H1 (cell line): ENCODE data around the gene ARPC4. TPM values are rescaled to one million over a fixed set of nuclear protein-coding genes. Genes with fewer than 3 reads are reported as not detected.

Experiments used
- CTCF ChIA-PET: fragments of 300-600 bp; sonication (Branson Sonifier 250); formaldehyde crosslinking; loops from one replicate; lab custom pipeline; 2021; ENCODE audit not compliant: partially characterized antibody; lab: Charles Lee
- POLR2A ChIA-PET: fragments of 300-600 bp; sonication (Branson Sonifier 250); formaldehyde crosslinking; loops from one replicate; lab custom pipeline; 2021; ENCODE audit warnings: inconsistent platforms; ENCODE audit not compliant: partially characterized antibody; lab: Charles Lee
- DNase-seq, 2 experiments: peaks; one replicate each; pipeline versions ENCODE4 v3.0.0 to v3.0.0-alpha.2; 2010 to 2022; ENCODE audit warnings: low spot score in 2 of 2, low read depth in 1 of 2, mixed read lengths in 1 of 2
- FAIRE-seq: peaks from 2 replicates; lab custom pipeline; 2011; peaks lifted over from hg19 to GRCh38; lab: Jason Lieb, UNC
- H2AFZ ChIP-seq: 2 replicates; pipeline ENCODE4 v1.8.1; 2012; ENCODE audit warnings: low read length, inconsistent platforms
- H2AK5ac ChIP-seq: 2 replicates; pipeline ENCODE4 v1.6.1; 2013; ENCODE audit warnings: low read depth, low read length
- H2BK120ac ChIP-seq: replicated peaks from 2 replicates; pipeline ENCODE3; 2013; ENCODE audit warnings: low read depth, low read length, inconsistent platforms
- H2BK12ac ChIP-seq: 2 replicates; pipeline ENCODE4 v1.6.1; 2013; ENCODE audit warnings: low read depth, low read length
- H2BK15ac ChIP-seq: 2 replicates; pipeline ENCODE4 v1.6.1; 2013; ENCODE audit warnings: low read length
- H2BK20ac ChIP-seq: 2 replicates; pipeline ENCODE4 v1.6.1; 2013; ENCODE audit warnings: low read length
- H2BK5ac ChIP-seq: 2 replicates; pipeline ENCODE4 v1.6.1; 2013; ENCODE audit warnings: low read depth, low read length
- H3K14ac ChIP-seq: 2 replicates; pipeline ENCODE4 v1.6.1; 2013; ENCODE audit warnings: inconsistent platforms; ENCODE audit not compliant: insufficient read length
- H3K18ac ChIP-seq: 2 replicates; pipeline ENCODE4 v1.6.1; 2013; ENCODE audit warnings: low read length; ENCODE audit errors: extremely low read depth
- H3K23ac ChIP-seq: 2 replicates; pipeline ENCODE4 v1.6.1; 2013; ENCODE audit warnings: inconsistent platforms; ENCODE audit not compliant: insufficient read length
- H3K23me2 ChIP-seq: 2 replicates; pipeline ENCODE4 v1.6.1; 2013; ENCODE audit warnings: low read depth, low read length
- H3K27ac ChIP-seq: 2 replicates; pipeline ENCODE4 v1.6.1; 2011; ENCODE audit warnings: low read depth, low read length, inconsistent platforms
- H3K27me3 ChIP-seq, 4 experiments: replicated peaks in 1 of 4; 1 replicate in 1 of 4; 2 replicates in 3 of 4; pipeline versions ENCODE4 v1.6.1 to v1.8.1; 2011 to 2013; ENCODE audit warnings: low read length in 3 of 4, mild to moderate bottlenecking in 3 of 4, inconsistent platforms in 2 of 4, mixed read lengths in 2 of 4, moderate library complexity in 1 of 4; ENCODE audit not compliant: control insufficient read depth in 3 of 4, insufficient read depth in 3 of 4; ENCODE audit errors: extremely low read depth in 1 of 4
- H3K36me3 ChIP-seq, 4 experiments: 2 replicates each; pipeline versions ENCODE4 v1.6.1 to v1.8.1; 2011 to 2013; ENCODE audit warnings: mild to moderate bottlenecking in 4 of 4, low read length in 3 of 4, moderate library complexity in 2 of 4, control low read depth in 1 of 4, inconsistent platforms in 1 of 4; ENCODE audit not compliant: insufficient read depth in 4 of 4, control insufficient read depth in 2 of 4
- H3K4ac ChIP-seq: replicated peaks from 2 replicates; pipeline ENCODE3; 2013; ENCODE audit warnings: low read length, low read depth, mixed read lengths, inconsistent platforms; ENCODE audit not compliant: insufficient read length
- H3K4me1 ChIP-seq, 4 experiments: replicated peaks in 1 of 4; 1 replicate in 1 of 4; 2 replicates in 3 of 4; pipeline versions ENCODE4 v1.6.1 to v1.8.1; 2011 to 2013; ENCODE audit warnings: low read length in 3 of 4, inconsistent platforms in 2 of 4, mixed read lengths in 1 of 4; ENCODE audit not compliant: insufficient read depth in 4 of 4, control insufficient read depth in 3 of 4
- H3K4me2 ChIP-seq, 2 experiments: 2 replicates each; pipeline versions ENCODE4 v1.6.1 to v1.8.1; 2011 to 2013; ENCODE audit warnings: low read depth in 2 of 2, low read length in 2 of 2, control low read depth in 1 of 2, inconsistent platforms in 1 of 2, mild to moderate bottlenecking in 1 of 2; ENCODE audit not compliant: insufficient read depth in 1 of 2
- H3K4me3 ChIP-seq, 4 experiments: fragments of 200-600, 300-600 bp in 1 of 4; sonication (generic), shearing (Covaris generic), sonication (Bioruptor Twin) in 1 of 4; 2 replicates each; pipeline versions ENCODE4 v1.5.1 to v1.8.1; 2011 to 2016; ENCODE audit warnings: low read length in 4 of 4, low read depth in 3 of 4, control low read depth in 2 of 4, inconsistent platforms in 2 of 4, mild to moderate bottlenecking in 2 of 4, mixed read lengths in 1 of 4, moderate library complexity in 1 of 4; ENCODE audit not compliant: insufficient read depth in 2 of 4; ENCODE audit errors: extremely low read depth in 1 of 4
- H3K56ac ChIP-seq: replicated peaks from 2 replicates; pipeline ENCODE3; 2013; ENCODE audit warnings: low read depth, mild to moderate bottlenecking, mixed read lengths, low read length, inconsistent platforms; ENCODE audit not compliant: insufficient read length
- H3K79me1 ChIP-seq: 2 replicates; pipeline ENCODE4 v1.6.1; 2013; ENCODE audit warnings: low read depth, low read length, control low read depth
- H3K79me2 ChIP-seq, 2 experiments: 2 replicates each; pipeline versions ENCODE4 v1.6.1 to v1.8.1; 2012 to 2013; ENCODE audit warnings: low read length in 2 of 2, mild to moderate bottlenecking in 2 of 2, inconsistent platforms in 1 of 2; ENCODE audit not compliant: insufficient read depth in 2 of 2, control insufficient read depth in 1 of 2
- H3K9ac ChIP-seq, 4 experiments: replicated peaks in 1 of 4; 1 replicate in 1 of 4; 2 replicates in 3 of 4; pipeline versions ENCODE4 v1.6.1 to v1.8.1; 2011 to 2013; ENCODE audit warnings: low read depth in 3 of 4, low read length in 3 of 4, control low read depth in 2 of 4, mild to moderate bottlenecking in 2 of 4, moderate library complexity in 2 of 4, inconsistent platforms in 1 of 4; ENCODE audit errors: extremely low read depth in 1 of 4
- H3K9me3 ChIP-seq, 2 experiments: 2 replicates each; pipeline versions ENCODE4 v1.6.1 to v1.8.1; 2012 to 2013; ENCODE audit warnings: mild to moderate bottlenecking in 2 of 2, moderate library complexity in 2 of 2, control low read depth in 1 of 2, inconsistent platforms in 1 of 2, low read depth in 1 of 2, low read length in 1 of 2, mixed read lengths in 1 of 2; ENCODE audit not compliant: insufficient read depth in 2 of 2
- H4K20me1 ChIP-seq, 2 experiments: replicated peaks in 1 of 2; 2 replicates each; pipeline versions ENCODE3 to v1.8.1; 2011 to 2013; ENCODE audit warnings: inconsistent platforms in 2 of 2, low read length in 2 of 2, mild to moderate bottlenecking in 1 of 2; ENCODE audit not compliant: insufficient read depth in 2 of 2, control insufficient read depth in 1 of 2
- H4K5ac ChIP-seq: 2 replicates; pipeline ENCODE4 v1.6.1; 2013; ENCODE audit warnings: low read length, low read depth, mixed read lengths, inconsistent platforms; ENCODE audit not compliant: insufficient read length
- H4K8ac ChIP-seq: 2 replicates; pipeline ENCODE4 v1.8.0; 2013; ENCODE audit warnings: mild to moderate bottlenecking, moderate library complexity, low read length, inconsistent platforms; ENCODE audit not compliant: insufficient read depth; ENCODE audit errors: extremely low read depth
- H4K91ac ChIP-seq: replicated peaks from 2 replicates; pipeline ENCODE3; 2013; ENCODE audit warnings: low read length, mixed read lengths, inconsistent platforms; ENCODE audit not compliant: insufficient read length
- BACH1 ChIP-seq: IDR thresholded peaks from 2 replicates; pipeline ENCODE4 v1.6.1; 2012; ENCODE audit warnings: low read length, improper control_type of control experiment
- CBX5 ChIP-seq: fragments of 300-800, 300-1000 bp; sonication (generic); IDR thresholded peaks from 2 replicates; pipeline ENCODE4 v1.7.1; 2016; ENCODE audit warnings: antibody characterized with exemption, low read length, low read depth
- EZH2 ChIP-seq: fragments of 200-600 bp; sonication (generic); IDR thresholded peaks from 2 replicates; pipeline ENCODE4 v1.7.1; 2012; ENCODE audit warnings: low read depth, mild to moderate bottlenecking, moderate library complexity, low read length, inconsistent platforms; ENCODE audit not compliant: severe bottlenecking
- JUN ChIP-seq: IDR thresholded peaks from 2 replicates; pipeline ENCODE4 v1.6.1; 2011; ENCODE audit warnings: low read depth, mild to moderate bottlenecking, improper control_type of control experiment, low read length
- RXRA ChIP-seq: IDR thresholded peaks from 2 replicates; pipeline ENCODE4 v1.6.1; 2011; ENCODE audit warnings: low read depth, mild to moderate bottlenecking, low read length, moderate library complexity; ENCODE audit not compliant: insufficient read depth
- TEAD4 ChIP-seq: IDR thresholded peaks from 2 replicates; pipeline ENCODE4 v1.6.1; 2012; ENCODE audit warnings: low read depth, low read length, inconsistent platforms, mixed read lengths
- ZNF274 ChIP-seq: IDR thresholded peaks from 2 replicates; pipeline ENCODE4 v1.7.0; 2012; ENCODE audit warnings: low read length, borderline replicate concordance; ENCODE audit errors: extremely low read depth
- WGBS, 2 experiments: shearing (Covaris generic) in 1 of 2; methylation state at CpG; one replicate each; pipeline versions ENCODE4 v1.1.6 to v1.1.7; 2013 to 2015; ENCODE audit warnings: low lambda C conversion rate in 2 of 2, mixed read lengths in 2 of 2, inconsistent platforms in 1 of 2, low coverage in 1 of 2, missing lambda C conversion rate in 1 of 2; ENCODE audit not compliant: insufficient replicate concordance in 2 of 2, insufficient coverage in 1 of 2, insufficient read length in 1 of 2; ENCODE audit errors: extremely low coverage in 1 of 2, missing lambda C conversion rate in 1 of 2; 5-methylcytosine and 5-hydroxymethylcytosine counted together
- polyA plus RNA-seq, 7 experiments: library from polyadenylated mRNA; depleted of rRNA in 3 of 7; stranded (reverse) in 5 of 7; unstranded in 2 of 7; fragments of >200 nt in 5 of 7; fragments of 200-250 nt in 2 of 7; gene quantifications; 1 replicate in 5 of 7; 2 replicates in 1 of 7; 4 replicates in 1 of 7; pipeline versions ENCODE4 v1.2.1 to v1.2.3, GENCODE V29; 2011 to 2013; ENCODE audit warnings: missing spikeins in 2 of 7, mixed read lengths in 2 of 7
- total RNA-seq: library from RNA; stranded (reverse); fragmentation: NEBNext Ultra II Directional; extraction: Animal tissue kit (Norgen Biotek cat#: 25700); gene quantifications from 2 replicates; pipeline ENCODE4 v1.2.1, GENCODE V29; 2021

ARPC4 gene
- total and polyA plus RNA-seq, 2 of the 8 experiments (the other 6 are each of a cell fraction or from before 2014, with no cell fraction given): 138 to 154 TPM

DNA sequence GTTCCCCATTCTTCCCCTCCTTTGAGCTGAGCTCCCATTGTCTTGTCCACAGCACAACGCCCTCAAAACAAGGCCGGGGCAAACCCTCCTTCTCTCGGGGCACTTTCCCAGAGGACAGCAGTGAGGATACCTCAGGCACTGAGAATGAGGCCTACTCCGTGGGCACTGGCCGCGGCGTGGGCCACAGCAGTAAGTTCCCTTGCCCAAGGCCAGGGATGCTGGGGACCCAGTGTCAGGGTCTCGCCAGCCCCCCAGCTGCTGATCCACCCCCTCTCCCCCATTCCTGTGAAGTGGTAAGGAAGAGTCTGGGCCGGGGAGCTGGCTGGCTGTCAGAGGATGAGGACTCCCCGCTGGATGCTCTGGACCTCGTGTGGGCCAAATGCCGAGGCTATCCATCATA is 47.4 kb upstream of the ARPC4 start:
- TF ChIP-seq RXRA (no peak), TEAD4 (no peak), CBX5 (no peak), ZNF274 (no peak), EZH2 (no peak), BACH1 (no peak), JUN (no peak)
- POLR2A ChIA-PET: interaction anchor here (1.2 to 6.7 kb wide), 2 partner anchors 9 to 13 kb away, joined by 6 to 56 read pairs; partner anchors contain the start of gene BRPF1

More for the DNA sequence above, 47.4 kb upstream of the ARPC4 start:
- Histone ChIP-seq H4K8ac (no peak overlapping the region; the same call in 1 of the 2 replicates), H3K36me3 (peaks cover 51 to 80% (median 72%) of the 10 kb centered on the region in 4 experiments), H3K56ac (no peak overlapping the region), H3K27ac (no peak overlapping the region), H2AFZ (no peak overlapping the region), H3K9ac (no peak overlapping the region), H4K5ac (no peak overlapping the region), H2BK120ac (no peak overlapping the region), H2AK5ac (no peak overlapping the region), H3K79me2 (peaks cover 0 to under 1% of the 10 kb centered on the region in 2 experiments; a peak in 1 of 4 replicates), H3K4me2 (no peak overlapping the region), H3K23me2 (peaks cover 6% of the 10 kb centered on the region), H2BK12ac (no peak overlapping the region), H4K91ac (no peak overlapping the region), H3K4me3 (no peak overlapping the region), H4K20me1 (peaks cover 0 to 6% of the 10 kb centered on the region in 2 experiments), H3K18ac (no peak overlapping the region), H3K9me3 (no peaks in the 10 kb centered on the region), H3K4ac (no peak overlapping the region), H3K14ac (no peak overlapping the region), H2BK15ac (no peak overlapping the region), H3K79me1 (no peaks in the 10 kb centered on the region), H3K4me1 (peaks cover 0 to 4% (median 3%) of the 10 kb centered on the region in 4 experiments; a peak in 4 of 7 replicates), H2BK5ac (no peak overlapping the region), H3K23ac (no peak overlapping the region), H3K27me3 (0 out of 7 replicates have a peak, but pooled peaks cover 0 to 2% (median 0%) of the 10 kb centered on the region in 4 experiments), H2BK20ac (no peak overlapping the region)
- 93% methylated on average over 11 of the region's 12 CpGs; no CpG with 5 or more reads in 1 of the 2 experiments for WGBS, 2 experiments
- DNase-seq (no peak), FAIRE-seq (no peak)
- CTCF ChIA-PET: interaction anchor here (1.5 to 2.4 kb wide), 3 partner anchors 13 to 243 kb away, joined by 7 to 11 read pairs (median 10); no protein-coding TSS in a partner anchor
